HG03520 (cell line): ENCODE data around the gene SGTA.

Experiments used
- ATAC-seq: cut with Tn5 transposase; IDR thresholded peaks from one replicate; pipeline ENCODE4 v1.9.1; 2021; ENCODE audit warnings: mild to moderate bottlenecking, moderate library complexity; ENCODE audit not compliant: unreplicated experiment

Gene SGTA

DNA sequence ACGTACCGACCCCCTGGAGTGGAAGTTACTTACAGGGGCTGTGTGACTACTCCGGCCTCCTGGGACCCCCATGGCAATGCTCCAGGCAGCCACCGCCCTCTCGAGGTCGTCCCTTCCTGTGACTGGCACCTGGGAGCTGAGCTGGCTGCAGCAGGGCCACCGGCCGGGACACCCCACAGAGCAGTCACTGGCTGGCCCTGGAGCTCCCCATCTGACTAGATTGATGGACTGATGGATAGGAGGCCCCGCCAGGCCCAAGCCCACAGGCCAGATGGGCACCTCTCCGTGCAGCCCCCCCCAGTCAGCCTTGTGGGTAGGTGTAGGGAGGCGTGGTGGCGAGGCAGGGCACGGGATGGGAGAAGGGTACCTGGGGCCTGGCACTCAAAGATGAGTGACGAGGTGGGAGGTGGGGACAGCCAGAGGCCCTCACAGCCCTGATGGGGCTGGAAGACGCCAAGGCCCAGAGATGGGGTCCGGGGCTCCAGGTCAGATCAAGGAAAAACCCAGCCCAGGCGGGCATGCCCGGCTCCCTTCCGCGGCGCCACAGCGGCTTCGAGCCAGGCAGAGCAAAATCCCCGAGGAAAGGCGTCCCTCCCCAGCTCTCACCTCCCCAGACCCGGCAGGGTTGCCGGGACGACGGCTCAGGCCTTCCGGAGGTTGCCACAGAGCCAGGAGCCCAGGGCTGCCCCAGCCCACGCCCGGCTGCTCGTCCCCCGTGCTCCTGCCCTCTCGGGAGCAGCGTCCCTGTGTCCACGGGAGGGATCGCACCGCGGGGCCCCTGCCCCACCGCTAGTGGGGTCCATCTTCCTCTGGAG is 51.7 kb downstream of the SGTA start:
- ATAC-seq: no peak

DNA sequence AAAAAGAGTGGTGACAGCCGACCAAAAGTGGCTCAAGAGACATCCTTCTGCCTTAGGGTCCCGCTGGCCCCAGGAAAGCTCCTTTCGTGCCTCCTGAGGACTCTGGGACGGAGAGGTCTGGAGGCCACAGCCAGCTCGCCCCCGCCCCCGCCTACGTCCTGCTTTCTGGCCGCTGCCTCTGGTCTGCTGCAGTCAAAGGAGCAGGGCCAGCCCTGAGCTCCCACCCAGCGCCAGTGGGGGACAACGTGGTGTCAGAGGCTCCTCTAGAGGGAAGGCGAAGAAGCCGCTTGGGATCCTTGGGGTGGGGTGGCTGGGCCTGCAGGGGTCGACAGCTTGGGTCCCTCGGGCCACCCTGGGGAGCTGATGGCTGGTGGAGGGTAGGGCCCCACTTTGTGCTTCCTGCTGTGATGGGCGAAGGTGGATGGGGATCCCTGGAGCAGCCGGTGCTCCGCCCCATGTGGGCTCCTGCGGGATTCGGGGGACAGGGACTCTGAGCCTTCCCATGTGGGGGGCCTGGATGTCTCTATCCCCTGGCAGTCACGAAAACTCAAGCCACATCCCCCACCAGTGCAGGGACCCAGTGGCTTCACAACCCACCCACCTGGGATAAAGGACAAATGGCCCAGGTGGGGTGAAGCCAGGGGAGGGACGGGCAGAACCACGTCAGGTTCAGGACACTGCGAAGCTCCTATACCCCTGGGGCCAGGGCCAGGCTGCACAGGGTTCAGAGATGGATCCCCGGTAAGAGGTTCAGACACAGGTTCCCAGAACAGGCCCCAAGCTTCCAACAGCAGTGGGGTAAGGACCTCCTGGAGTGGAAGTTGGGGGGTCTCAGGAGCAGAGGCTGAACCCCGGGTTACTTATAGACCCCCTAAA is 52.9 kb downstream of the SGTA start:
- ATAC-seq: no peak

DNA sequence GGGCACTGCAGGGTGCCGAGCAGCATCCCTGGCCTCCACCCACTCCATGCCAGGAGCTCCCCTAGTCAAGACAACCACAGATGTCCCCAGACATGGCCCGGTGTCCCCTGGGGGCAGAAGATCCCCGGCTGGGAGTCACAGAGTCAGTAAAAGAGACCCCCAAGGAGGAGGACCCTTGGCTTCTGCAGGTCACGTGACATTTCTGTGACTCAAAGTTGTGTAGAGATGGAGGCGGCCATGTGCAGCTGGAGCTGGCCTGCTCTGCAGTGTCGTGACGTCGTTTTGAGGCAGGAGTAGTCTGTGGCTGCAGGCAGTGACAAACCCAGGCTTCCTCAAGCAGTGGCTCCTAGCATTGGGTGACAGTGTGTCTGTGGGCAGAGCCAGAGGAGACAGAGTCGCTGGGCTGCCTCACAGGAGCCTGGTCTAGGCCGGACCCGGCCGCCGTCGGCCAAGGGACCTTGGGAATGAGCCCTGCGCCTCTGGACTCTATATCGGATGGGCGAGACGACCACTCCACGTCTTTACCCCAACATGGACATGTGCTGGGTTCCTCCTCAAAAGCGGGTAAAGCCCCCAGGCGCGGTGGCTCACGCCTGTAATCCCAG is 54.2 kb downstream of the SGTA start:
- no peak for ATAC-seq

DNA sequence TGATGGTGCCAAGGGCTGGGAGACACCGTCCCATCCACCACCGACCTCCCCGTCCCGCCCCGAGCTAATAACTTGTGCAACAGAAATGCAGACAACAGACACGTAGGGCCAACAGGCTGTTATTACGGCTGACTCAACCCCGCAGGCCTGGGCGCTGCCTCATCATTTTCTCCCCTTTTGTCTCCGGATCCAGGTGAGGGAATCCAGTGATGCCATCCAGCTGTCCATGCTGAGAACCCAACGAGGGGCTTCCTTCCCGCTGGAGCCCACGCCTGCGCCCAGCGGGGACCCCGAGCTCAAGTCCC is 55.5 kb downstream of the SGTA start:
- no peak for ATAC-seq

DNA sequence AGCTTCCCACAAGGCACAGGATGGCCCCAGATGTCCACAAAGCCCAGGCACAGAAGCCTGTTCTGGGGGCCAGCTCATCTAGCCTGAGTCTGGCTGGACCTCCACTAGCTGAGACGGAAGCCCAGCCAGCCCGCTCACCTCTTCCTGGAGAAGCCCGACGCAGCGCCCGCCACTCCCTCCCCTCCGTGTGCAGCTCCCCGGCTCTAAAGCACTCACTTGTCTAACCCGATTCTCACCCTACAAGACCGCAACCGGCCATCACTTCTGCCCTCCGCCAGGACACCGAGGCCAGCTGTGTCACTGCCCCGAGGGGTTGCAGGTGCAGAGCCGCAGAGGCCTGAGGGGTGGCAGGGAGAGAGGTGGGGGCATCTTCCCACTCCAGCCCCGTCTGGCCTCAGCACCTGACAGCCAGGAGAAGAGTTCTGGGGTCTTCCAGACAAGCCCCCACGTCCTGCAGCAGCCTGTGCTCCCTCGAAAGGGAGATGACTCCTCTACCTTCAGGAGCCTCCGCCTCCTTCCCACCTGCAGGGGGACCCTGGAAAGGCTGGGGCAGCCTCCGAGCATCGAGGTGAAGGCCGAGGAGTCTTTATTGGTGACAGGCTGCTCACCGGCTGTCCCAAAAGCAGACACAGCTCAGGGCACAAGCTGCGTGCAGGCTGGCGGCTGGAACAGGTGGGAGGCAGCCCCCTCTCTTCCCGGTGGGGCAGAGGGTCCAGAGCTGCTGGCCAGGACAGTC is 56.0 kb downstream of the SGTA start:
- ATAC-seq: no peak

DNA sequence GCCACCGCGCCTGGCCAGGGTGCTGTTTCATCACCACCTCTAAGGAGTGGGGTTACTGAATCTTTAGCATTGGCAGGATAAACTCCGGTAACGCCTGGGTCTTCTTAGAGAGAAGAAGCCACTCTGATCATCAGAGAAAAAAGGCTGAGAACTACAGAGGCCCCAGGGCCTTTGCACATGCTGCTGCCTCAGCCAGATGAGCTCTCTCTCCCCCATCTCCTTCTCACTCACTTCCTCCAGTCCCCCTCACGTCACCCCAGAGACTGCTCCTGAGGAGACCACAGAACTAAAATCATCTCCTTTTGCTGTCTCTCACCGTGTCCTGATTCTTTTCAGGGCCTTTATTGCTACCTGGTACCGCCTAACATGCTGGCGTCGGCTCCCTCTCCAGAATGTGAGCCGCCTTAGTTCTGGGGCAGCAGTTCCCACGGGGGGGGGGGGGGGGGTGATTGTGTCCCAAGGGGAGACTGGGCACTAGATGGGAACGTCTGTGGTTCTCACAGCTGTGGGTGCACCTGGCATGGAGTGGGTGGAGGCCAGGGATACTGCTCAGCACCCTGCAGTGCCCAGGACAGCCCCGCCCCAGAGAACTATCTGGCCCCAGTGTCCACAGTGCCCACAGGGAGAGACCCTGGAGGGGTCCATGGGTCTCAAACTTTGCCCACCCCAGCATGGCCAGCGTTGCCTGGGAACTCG is 56.8 kb downstream of the SGTA start:
- ATAC-seq: no peak

DNA sequence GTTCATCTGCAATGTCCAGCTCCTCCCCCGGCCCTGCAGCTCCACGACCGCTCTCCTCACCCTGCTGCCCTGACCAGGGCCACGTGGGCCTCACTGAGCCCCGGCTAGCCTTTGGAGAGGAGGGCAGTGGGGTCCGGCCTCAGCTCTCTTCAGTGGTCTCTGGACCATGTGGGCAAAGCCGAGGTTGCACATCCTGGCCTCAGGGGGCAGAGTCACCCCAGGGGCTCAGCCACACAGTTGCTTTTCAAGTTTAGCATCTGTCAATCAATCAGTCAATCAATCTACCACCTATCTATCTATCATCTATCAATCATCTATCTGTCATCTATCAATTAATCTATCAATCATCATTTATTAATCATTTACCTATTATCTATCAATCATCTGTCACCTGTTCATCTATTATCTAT is 58.9 kb downstream of the SGTA start:
- ATAC-seq: no peak

DNA sequence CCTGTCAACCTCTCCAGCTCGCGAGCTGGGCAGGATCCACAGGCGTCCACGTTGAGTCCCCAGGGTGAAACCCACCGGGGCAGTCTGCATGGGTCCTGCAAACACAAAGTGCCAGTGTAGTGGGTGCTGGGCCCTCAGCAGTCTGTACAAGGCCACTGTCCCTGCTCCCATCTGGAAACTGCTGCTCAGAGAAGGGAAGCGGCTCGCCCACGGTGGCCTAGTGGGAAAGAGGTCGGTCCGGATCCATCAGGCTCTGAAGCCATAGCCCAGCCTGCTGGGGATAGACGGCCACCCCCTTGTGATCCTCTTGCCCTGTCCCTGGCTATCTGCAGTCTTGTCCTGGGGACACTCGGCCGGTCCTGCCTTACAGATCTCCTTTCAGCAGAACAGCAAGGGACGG is 59.3 kb downstream of the SGTA start:
- no peak for ATAC-seq

DNA sequence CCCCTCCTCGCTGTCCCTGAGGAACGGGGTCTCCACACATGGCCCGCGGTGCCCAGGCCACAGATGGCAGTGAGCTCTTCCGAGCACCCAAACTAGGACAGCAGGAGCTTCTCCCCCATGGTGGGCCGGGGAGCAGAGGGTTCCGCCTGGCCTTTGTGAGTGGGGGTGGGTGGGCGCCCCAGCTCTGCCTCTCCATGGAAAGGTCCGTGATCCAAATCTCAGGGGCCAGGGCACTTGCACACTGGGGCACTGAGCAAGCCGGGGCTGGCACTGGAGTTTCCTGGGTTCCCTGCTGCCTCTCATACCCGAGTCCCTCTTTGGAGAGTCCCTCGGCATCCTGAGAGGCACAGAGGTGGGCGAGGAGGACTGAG is 59.7 kb downstream of the SGTA start:
- no peak for ATAC-seq

DNA sequence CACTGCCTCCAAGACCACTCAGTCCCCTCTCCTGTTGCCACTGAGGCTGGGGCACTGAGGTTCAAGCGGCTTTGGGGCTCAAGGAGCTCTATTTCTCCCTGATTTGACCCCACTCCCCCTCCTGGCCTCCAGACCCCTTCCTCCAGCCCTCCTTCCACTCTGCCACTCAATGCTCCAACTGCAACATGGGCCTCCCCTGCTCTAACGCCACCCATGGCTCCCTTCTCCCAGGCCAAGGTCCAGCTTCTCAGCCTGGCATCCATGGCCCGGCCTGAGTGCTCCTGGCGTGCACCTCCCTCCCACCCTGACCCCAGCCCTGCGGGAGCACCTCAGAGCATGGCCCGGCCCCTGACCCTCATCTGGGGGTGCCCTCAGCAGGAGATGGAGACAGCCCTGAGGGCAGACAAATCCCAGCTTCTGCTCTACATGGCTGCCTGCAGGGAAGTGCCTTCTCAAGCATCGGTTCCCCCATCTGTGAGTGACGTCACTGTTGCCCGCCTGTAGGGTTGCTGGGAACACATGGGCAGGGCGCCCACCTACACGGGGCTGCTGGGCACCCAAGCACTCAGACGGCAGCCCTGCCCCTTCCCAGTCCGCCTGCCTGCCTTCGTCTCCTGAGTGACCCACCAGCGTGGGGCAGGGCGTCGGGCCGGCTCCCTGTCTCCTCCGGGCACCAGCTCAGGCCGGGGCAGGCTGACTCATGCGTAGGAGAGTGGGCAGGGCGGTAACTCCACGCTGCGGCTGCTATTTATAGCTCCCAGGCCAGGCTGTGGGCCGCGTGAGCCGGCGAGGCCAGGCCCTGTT is 60.3 kb downstream of the SGTA start:
- ATAC-seq: no peak

DNA sequence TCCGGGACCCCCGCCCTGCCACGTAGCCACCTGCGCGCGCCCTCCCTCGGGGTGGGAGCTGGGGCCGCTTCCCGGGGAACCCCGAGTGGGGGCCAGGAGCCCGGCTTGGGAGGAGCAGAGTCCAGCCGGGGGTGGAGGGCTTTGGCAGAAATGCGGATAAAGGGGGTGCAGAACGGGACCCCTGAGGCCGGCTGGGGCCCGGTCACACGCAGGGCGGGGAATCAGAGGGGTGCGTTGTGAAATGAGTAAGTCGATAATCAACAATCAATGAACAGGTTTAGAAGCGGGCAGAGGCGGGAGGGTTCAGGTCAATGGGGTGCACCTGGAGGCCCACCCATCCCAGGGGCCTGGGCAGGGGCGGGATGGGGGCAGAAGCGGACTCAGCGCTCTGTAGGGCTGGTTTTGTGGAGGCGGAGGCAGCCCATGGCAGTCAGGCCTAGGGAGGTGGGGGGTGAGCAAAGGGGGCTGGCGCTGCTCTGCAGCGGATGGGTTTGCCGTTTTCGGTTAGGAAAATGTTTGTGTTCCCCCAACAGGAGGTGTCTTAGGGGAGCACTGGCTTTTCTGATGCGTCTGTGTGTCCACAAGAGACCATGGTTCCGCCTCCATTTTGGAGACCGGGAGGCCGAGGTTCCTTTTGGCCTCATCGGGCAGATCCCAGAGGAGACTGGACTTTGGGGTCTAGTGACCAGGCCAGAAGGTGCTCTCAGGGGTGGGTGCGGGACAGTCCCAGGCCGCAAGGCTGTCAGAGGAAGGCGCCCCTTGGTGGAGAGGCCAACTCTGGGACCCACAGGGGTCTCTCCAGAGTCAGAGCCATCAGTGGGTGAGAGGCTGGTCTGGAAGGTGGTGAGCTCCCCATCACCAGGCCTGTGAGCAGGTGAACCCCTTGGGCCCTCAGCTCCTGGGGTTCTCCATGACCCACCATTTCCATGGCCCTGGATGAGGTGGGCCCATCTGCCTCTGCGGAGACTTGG is 61.2 kb downstream of the SGTA start:
- no peak for ATAC-seq

DNA sequence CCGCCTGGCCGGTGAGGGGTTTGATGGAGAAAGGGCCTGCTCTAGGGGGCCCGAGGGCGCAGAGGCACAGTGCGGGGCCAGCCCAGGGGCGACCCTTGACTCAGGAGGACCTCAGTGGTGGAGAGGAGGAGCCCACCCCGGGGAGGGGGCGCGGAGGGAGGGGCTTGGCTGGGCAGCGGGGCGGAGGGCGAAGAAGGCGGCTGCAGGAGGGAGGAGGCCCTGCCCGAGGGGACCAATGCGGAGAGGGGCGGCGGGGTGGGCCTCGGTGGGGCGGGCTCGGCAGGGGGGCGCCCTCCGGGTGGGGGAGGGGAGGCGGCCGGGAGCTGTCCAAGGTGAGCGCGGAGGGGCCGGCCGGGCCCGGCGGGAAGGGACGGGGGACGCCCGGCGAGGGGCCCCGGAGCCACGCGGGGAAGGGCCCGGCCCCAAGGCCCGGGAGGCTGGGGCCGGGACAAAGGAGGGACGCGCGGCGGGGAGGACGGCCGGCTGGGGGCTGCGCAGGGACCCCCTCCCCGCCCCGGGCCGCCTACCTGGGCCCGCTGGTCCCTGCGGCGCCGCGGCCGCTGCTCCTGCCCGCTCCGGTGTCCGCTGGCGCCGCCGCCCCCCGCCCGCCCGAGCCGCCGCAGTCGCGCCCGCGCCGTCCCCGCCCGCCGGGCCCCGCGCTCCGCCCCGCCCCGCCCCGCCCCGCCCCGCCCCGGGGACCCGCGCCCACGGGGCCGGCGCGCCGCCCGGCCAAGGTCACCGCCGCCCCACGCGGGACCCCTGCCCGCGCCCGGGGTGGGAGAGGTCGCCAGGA is 62.1 kb downstream of the SGTA start, which contains the start of gene DIRAS1:
Gene DIRAS1, minus strand, starts transcription at position 596 of the 793 bp plus-strand sequence. CDS start 3,566 bp downstream, outside the sequence.
- no peak for ATAC-seq

DNA sequence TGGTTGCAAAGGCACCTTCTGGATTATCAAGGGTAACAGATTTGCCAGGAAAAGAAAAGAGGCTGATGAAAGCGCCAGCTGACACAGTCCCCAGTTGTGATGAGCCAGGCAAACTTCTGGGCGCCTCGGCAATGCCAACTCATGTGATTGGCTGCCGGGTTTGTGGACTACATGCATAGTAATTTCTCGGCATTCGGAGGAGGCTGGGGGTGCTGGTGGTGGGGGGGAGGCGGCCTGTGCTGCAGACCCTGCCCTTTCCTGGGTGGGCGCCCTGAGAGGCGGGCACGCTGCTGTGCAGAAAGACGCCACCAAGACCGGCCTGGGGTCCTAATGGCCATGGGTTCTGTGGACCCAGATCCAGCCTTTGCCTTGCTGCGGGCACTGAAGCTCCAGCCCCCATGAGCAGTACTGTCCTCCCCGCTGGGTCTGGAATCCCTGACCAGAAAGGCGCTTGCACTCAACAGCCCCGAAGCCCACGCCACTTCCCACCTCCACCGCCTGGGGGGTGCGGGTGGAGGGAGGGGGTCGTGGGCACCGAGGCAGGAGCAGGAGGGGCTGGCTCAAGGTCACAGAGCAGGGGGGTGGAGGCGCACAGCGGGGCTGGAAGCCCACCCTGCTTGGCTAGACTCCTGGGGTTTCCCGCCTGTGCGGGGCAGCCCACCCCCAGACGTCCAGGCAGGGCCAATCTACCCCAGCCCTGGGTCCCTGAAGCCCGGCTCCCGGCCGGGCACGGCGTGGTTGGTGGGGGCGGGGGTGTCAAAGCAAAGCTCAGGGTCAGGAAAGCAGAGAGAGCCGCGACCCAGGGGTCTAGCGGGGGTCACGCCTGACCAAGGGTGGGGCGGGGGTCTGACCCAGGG is 62.9 kb downstream of the SGTA start:
- ATAC-seq: no peak

DNA sequence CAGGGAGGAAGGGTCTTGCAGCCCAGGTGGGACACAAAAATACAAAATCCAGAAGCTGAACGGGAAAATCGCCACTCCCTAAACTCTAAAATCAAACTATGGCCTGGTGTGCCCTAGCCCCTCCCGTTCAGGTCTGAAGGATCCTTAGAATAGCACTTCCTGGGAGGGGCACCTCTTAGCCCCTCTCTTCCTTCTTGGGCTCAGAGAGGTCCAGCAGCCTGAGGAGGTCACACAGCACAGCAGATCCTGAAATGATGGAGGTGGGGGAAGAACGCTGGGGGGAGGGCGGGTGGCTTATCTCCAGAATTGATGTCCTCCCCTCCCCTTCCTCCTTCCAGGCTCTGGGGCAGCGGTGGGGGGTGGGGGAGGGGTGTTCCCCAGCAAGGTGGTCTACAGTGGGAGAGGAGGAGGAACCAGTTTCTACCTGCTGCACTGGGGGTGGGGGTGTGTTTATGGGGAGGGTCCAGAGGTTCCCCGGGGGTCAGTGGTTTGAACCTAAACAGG is 63.8 kb downstream of the SGTA start:
- no peak for ATAC-seq

DNA sequence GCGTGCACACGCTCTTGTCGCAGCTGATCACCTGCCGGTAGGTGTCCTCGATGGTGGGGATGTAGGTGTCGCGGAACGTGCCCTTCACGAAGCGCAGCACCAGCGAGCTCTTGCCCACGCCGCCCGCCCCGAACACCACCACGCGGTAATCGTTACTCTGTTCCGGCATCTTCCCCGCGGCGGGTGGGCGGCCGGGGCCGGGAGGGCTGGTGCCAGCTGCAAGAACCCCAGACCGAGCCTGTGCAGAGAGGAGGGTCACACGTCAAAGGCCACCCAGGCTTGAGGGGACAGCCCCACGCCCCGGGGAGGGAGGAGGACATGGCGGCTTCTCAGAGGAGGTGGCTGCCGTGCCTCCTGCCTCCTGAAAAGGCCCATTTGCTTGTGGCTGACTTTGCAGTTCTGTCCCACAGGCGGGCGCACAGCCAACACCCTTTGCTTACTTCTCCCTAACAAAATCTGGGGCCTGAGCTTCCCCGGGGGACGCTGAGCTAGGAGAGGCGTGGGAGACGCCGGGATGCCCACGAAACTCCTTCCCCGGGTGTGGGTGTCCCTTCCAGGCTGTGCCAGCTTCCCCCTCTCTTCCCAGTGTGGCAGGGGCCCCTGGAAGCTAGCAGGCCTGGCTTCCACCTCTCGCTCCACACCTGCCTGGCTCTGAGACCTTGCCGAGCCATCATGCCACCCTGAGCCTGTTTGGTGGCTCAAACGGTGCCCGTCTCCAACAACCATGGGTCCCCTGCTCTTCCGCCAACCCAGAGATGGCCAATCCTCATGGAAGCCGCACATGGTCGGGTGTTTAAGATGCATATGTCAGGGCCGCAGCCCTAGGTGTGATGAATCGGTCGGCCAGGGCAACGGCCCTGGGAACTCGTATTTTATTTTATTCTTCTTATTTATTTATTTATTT is 65.2 kb downstream of the SGTA start:
- ATAC-seq: no peak
